Measurements from ENCODE around the gene MAGEA12. TPM values are rescaled to one million over a fixed set of nuclear protein-coding genes. Genes with fewer than 3 reads are reported as not detected.
A peak's percentile ranks its signal among the peaks of the same experiment; 100 is the strongest.
"Not testable (repeated sequence)": the region's sequence is repeated elsewhere in the genome, so short reads cannot be mapped to it uniquely, and the experiment has no call there.

Gene MAGEA12
- total RNA-seq, 2 donors from 2014 or later = not detected

- not testable (repeated sequence) for H3K9me3 ChIP-seq (ENCODE audit: control insufficient read depth, low read length); H3K9ac ChIP-seq (ENCODE audit: extremely low read depth, low read length, poor library complexity, severe bottlenecking); H3K36me3 ChIP-seq (ENCODE audit: control insufficient read depth, insufficient read depth, low read length); H3K27me3 ChIP-seq (ENCODE audit: control insufficient read depth, insufficient read depth, low read length, poor library complexity, severe bottlenecking); H3K9me3 Mint-ChIP-seq; H3K27ac ChIP-seq (ENCODE audit: low read depth, low read length); H3K4me3 Mint-ChIP-seq; H3K27me3 Mint-ChIP-seq (ENCODE audit: insufficient read depth); H3K4me1 Mint-ChIP-seq; H3K4me1 ChIP-seq (ENCODE audit: control insufficient read depth, insufficient read depth, low read length); H3K4me3 ChIP-seq (ENCODE audit: low read length); H3K27ac Mint-ChIP-seq; H3K36me3 Mint-ChIP-seq (ENCODE audit: low read depth)
- WGBS, 2 experiments (ENCODE audit: insufficient coverage in 1 of 2, insufficient read length in 1 of 2) = 87 to 100% methylated on average over 1 to 6 of the region's 9 CpGs
- DNase-seq = peak; percentile 3
Observed at GRCh38 chrX:152766562-152766961, 33.0 kb downstream of the MAGEA12 start.

DNA sequence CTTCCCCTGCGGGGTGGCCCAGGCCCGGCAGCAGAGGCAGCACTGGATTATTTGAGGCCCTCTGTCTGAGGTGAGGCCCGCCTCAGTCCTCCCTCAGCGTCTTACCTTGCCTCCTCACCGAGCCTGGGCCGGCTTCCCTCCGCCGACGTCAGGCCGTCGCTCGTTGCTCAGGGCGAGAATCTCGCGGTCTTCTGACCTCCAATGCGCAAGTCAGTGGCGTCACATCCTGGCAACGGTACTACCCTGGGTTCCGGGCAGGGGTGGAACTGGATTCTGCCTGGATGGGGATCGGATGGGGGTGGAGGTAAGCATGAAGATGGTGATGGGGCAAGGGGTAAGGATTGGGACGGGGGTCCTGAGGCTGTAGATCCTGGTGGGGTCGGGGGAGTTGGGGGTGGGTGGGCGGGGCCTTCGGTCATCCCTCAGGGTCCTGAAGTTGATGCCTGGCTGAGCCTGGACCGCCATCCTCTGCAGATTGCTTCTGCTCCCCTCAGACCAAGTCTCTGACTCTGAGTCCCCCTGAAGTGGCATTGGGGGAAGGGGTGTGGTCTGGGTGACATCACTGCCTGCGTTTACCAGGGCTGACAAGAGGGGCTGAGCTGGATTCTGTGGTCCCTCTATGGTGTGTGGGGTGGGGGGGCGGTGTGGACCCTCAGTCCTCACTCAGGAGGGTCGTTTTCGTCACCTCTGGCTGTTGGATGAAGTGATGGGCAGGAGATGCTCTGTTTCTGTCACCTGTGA, 36.2 kb downstream of the MAGEA12 start, which contains the start of gene MAGEA6:
Gene MAGEA6, minus strand, starts transcription at position 141 of the 741 bp plus-strand sequence. CDS start 2,039 bp downstream, outside the sequence.
- H3K9me3 Mint-ChIP-seq = not testable (repeated sequence)

GRCh38 chrX:152787062-152787461, 53.5 kb downstream of the MAGEA12 start:
- H3K9me3 ChIP-seq (ENCODE audit: control insufficient read depth, low read length); DNase-seq; H3K27ac ChIP-seq (ENCODE audit: low read depth, low read length); H3K4me1 Mint-ChIP-seq; H3K27me3 Mint-ChIP-seq (ENCODE audit: insufficient read depth); H3K4me3 ChIP-seq (ENCODE audit: low read length); H3K36me3 Mint-ChIP-seq (ENCODE audit: low read depth); H3K27me3 ChIP-seq (ENCODE audit: control insufficient read depth, insufficient read depth, low read length, poor library complexity, severe bottlenecking); H3K4me1 ChIP-seq (ENCODE audit: control insufficient read depth, insufficient read depth, low read length); H3K4me3 Mint-ChIP-seq; H3K9ac ChIP-seq (ENCODE audit: extremely low read depth, low read length, poor library complexity, severe bottlenecking); H3K27ac Mint-ChIP-seq; H3K36me3 ChIP-seq (ENCODE audit: control insufficient read depth, insufficient read depth, low read length): not testable (repeated sequence)
- peaks cover 10% of the 10 kb centered on the region for H3K9me3 Mint-ChIP-seq
- WGBS, 2 experiments (ENCODE audit: insufficient coverage in 1 of 2, insufficient read length in 1 of 2) = no CpG with 5 or more reads among the region's 3 CpGs

More for the DNA sequence above, 36.2 kb downstream of the MAGEA12 start, which contains the start of gene MAGEA6:
- H3K9ac ChIP-seq (ENCODE audit: extremely low read depth, low read length, poor library complexity, severe bottlenecking); H3K4me3 ChIP-seq (ENCODE audit: low read length); H3K4me1 Mint-ChIP-seq; H3K4me1 ChIP-seq (ENCODE audit: control insufficient read depth, insufficient read depth, low read length); H3K27me3 Mint-ChIP-seq (ENCODE audit: insufficient read depth); H3K4me3 Mint-ChIP-seq; H3K9me3 ChIP-seq (ENCODE audit: control insufficient read depth, low read length); H3K27ac ChIP-seq (ENCODE audit: low read depth, low read length); H3K27ac Mint-ChIP-seq; DNase-seq; H3K36me3 ChIP-seq (ENCODE audit: control insufficient read depth, insufficient read depth, low read length); H3K27me3 ChIP-seq (ENCODE audit: control insufficient read depth, insufficient read depth, low read length, poor library complexity, severe bottlenecking); H3K36me3 Mint-ChIP-seq (ENCODE audit: low read depth): not testable (repeated sequence)
- WGBS, 2 experiments (ENCODE audit: insufficient coverage in 1 of 2, insufficient read length in 1 of 2) = no CpG with 5 or more reads among the region's 29 CpGs

Other genes with a start within 250 kb of the MAGEA12 start
- 1 to 10 TPM; 1.7 TPM for gene GABRQ, start 95.9 kb upstream of the MAGEA12 start, total RNA-seq
- gene MAGEA3, start 35.0 kb upstream of the MAGEA12 start, total RNA-seq = not detected
- under 1 TPM in 1 of 2 donors, not detected in 1; 0.35 TPM for gene CSAG2, start 24.5 kb upstream of the MAGEA12 start, total RNA-seq
- not detected for gene MAGEA2B, start 19.1 kb upstream of the MAGEA12 start, total RNA-seq
- not detected for gene CSAG1, start within 50 bp of the MAGEA12 start, total RNA-seq
- gene MAGEA2, start 20.1 kb downstream of the MAGEA12 start, total RNA-seq = under 1 TPM in 1 of 2 donors, not detected in 1; 0.53 TPM
- gene CSAG3, start 25.5 kb downstream of the MAGEA12 start, total RNA-seq = under 1 TPM in 1 of 2 donors, not detected in 1; 0.35 TPM
- gene MAGEA6, start 35.9 kb downstream of the MAGEA12 start, total RNA-seq = not detected
- gene CETN2, start 97.0 kb downstream of the MAGEA12 start, total RNA-seq = 10 to 100 TPM; 44.1 to 54.3 TPM
- 10 to 100 TPM; 25.8 to 34.8 TPM for gene NSDHL, start 97.3 kb downstream of the MAGEA12 start, total RNA-seq
- 10 to 100 TPM; 13.5 to 20.7 TPM for gene ZNF185, start 164.3 kb downstream of the MAGEA12 start, total RNA-seq